Endothelial cell of umbilical vein (primary cell): ENCODE data around the gene USP25. TPM values are rescaled to one million over a fixed set of nuclear protein-coding genes. Genes with fewer than 3 reads are reported as not detected.

Source experiments
- BruUV-seq: library from RNA; stranded (reverse); fragments of 400-500 nt; replicated peaks from 2 replicates; lab custom pipeline; 2021; lab: Mats Ljungman, UMichigan
- CTCF ChIA-PET: fragments of 300-600, 350-600 bp; sonication (Branson Sonifier 250); formaldehyde crosslinking; loops from one replicate; lab custom pipeline; 2021; ENCODE audit warnings: antibody characterized with exemption, inconsistent platforms; lab: Charles Lee
- POLR2A ChIA-PET: fragments of 300-600, 350-600 bp; sonication (Branson Sonifier 250); formaldehyde crosslinking; loops from one replicate; lab custom pipeline; 2021; ENCODE audit warnings: antibody characterized with exemption, inconsistent platforms; lab: Charles Lee
- DNase-seq: peaks from one replicate; pipeline ENCODE4 v3.0.0-alpha.2; 2011; ENCODE audit warnings: low read depth, low spot score
- FAIRE-seq: peaks from 2 replicates; lab custom pipeline; 2011; peaks lifted over from hg19 to GRCh38; lab: Jason Lieb, UNC
- H2AFZ ChIP-seq: 2 replicates; pipeline ENCODE4 v1.6.0; 2012; ENCODE audit warnings: low read depth, low read length, control low read depth, inconsistent platforms
- H3K27ac ChIP-seq: 2 replicates; pipeline ENCODE4 v1.5.1; 2011; ENCODE audit warnings: low read depth, mild to moderate bottlenecking, control low read depth, low read length, moderate library complexity; ENCODE audit not compliant: insufficient read depth
- H3K27me3 ChIP-seq, 2 experiments: 2 replicates each; pipeline versions ENCODE4 v1.6.0 to v1.6.1; 2011; ENCODE audit warnings: low read length in 2 of 2, mixed read lengths in 1 of 2; ENCODE audit not compliant: control insufficient read depth in 2 of 2, insufficient read depth in 2 of 2
- H3K36me3 ChIP-seq, 2 experiments: 2 replicates in 1 of 2; 3 replicates in 1 of 2; pipeline ENCODE4 v1.5.1; 2011; ENCODE audit warnings: low read length in 2 of 2, mild to moderate bottlenecking in 1 of 2, moderate library complexity in 1 of 2; ENCODE audit not compliant: control insufficient read depth in 2 of 2, insufficient read depth in 2 of 2; ENCODE audit errors: extremely low read depth in 1 of 2
- H3K4me1 ChIP-seq: 3 replicates; pipeline ENCODE4 v1.5.1; 2011; ENCODE audit warnings: mild to moderate bottlenecking, low read length; ENCODE audit not compliant: control insufficient read depth, insufficient read depth; ENCODE audit errors: extremely low read depth
- H3K4me2 ChIP-seq: 2 replicates; pipeline ENCODE4 v1.6.1; 2011; ENCODE audit warnings: low read length, control low read depth, mixed read lengths; ENCODE audit not compliant: insufficient read depth
- H3K4me3 ChIP-seq, 3 experiments: fragments of 200-600 bp in 1 of 3; sonication (generic), shearing (Covaris generic) in 1 of 3; replicated peaks in 1 of 3; 2 replicates each; pipeline ENCODE4 v1.5.1; 2011 to 2016; ENCODE audit warnings: control low read depth in 3 of 3, low read length in 3 of 3, mild to moderate bottlenecking in 2 of 3, inconsistent platforms in 1 of 3, low read depth in 1 of 3, moderate library complexity in 1 of 3; ENCODE audit not compliant: insufficient read depth in 1 of 3
- H3K79me2 ChIP-seq: 2 replicates; pipeline ENCODE4 v1.6.0; 2012; ENCODE audit warnings: low read length, inconsistent platforms; ENCODE audit not compliant: control insufficient read depth, insufficient read depth
- H3K9ac ChIP-seq: replicated peaks from 2 replicates; pipeline ENCODE3; 2011; ENCODE audit warnings: low read length, control low read depth; ENCODE audit not compliant: insufficient read depth; ENCODE audit errors: extremely low read depth
- H3K9me1 ChIP-seq: replicated peaks from 3 replicates; pipeline ENCODE4 v1.6.0; 2011; ENCODE audit warnings: mild to moderate bottlenecking, low read length; ENCODE audit not compliant: control insufficient read depth, insufficient read depth; ENCODE audit errors: extremely low read depth
- H3K9me3 ChIP-seq: replicated peaks from 2 replicates; pipeline ENCODE4 v1.5.1; 2012; ENCODE audit warnings: low read length, inconsistent platforms; ENCODE audit not compliant: control insufficient read depth, insufficient read depth
- H4K20me1 ChIP-seq: replicated peaks from 2 replicates; pipeline ENCODE3; 2011; ENCODE audit warnings: mild to moderate bottlenecking, low read length; ENCODE audit not compliant: control insufficient read depth, insufficient read depth; ENCODE audit errors: extremely low read depth
- CTCF ChIP-seq, 2 donors: IDR thresholded peaks; 1 replicate in 1 of 2; 2 replicates in 1 of 2; pipeline ENCODE4 v1.5.1; 2011; ENCODE audit warnings: low read length in 2 of 2, mild to moderate bottlenecking in 2 of 2, moderate library complexity in 2 of 2, control low read depth in 1 of 2, inconsistent platforms in 1 of 2, low read depth in 1 of 2; ENCODE audit not compliant: insufficient read depth in 1 of 2; ENCODE audit errors: extremely low read depth in 1 of 2
- EZH2 ChIP-seq: IDR thresholded peaks from 2 replicates; pipeline ENCODE4 v1.6.1; 2012; ENCODE audit warnings: borderline replicate concordance, low read depth, mild to moderate bottlenecking, moderate library complexity, low read length, inconsistent platforms; ENCODE audit not compliant: severe bottlenecking
- FOS ChIP-seq: IDR thresholded peaks from 2 replicates; pipeline ENCODE4 v1.6.1; 2011; ENCODE audit warnings: mild to moderate bottlenecking, low read length, moderate library complexity, borderline replicate concordance; ENCODE audit not compliant: insufficient read depth
- GATA2 ChIP-seq: IDR thresholded peaks from 2 replicates; pipeline ENCODE4 v1.7.0; 2011; ENCODE audit warnings: low read depth, mild to moderate bottlenecking, moderate library complexity, mixed read lengths, low read length; ENCODE audit not compliant: insufficient read length, insufficient read depth
- JUN ChIP-seq: IDR thresholded peaks from 2 replicates; pipeline ENCODE4 v1.6.1; 2011; ENCODE audit warnings: borderline replicate concordance, low read depth; ENCODE audit not compliant: insufficient read length, insufficient read depth
- MAX ChIP-seq: IDR thresholded peaks from 2 replicates; pipeline ENCODE4 v1.6.1; 2011; ENCODE audit not compliant: insufficient read depth, insufficient read length
- MYC ChIP-seq: IDR thresholded peaks from one replicate; pipeline ENCODE4 v1.6.1; 2011; ENCODE audit warnings: mild to moderate bottlenecking, low read depth, low read length
- POLR2A ChIP-seq: IDR thresholded peaks from 2 replicates; pipeline ENCODE4 v1.6.1; 2012; ENCODE audit warnings: low read depth, mild to moderate bottlenecking, control low read depth, low read length
- POLR2AphosphoS5 ChIP-seq: IDR thresholded peaks from 2 replicates; pipeline ENCODE4 v1.6.1; 2012; ENCODE audit warnings: low read depth, mild to moderate bottlenecking, control low read depth, low read length, moderate library complexity; ENCODE audit not compliant: insufficient read depth
- dilution Hi-C: fragments of 300-500 bp; cut with MboI; formaldehyde crosslinking; loops from one replicate; pipeline ENCODE4 v1.15.0; 2019; ENCODE audit warnings: low sequenced_read_pairs; ENCODE audit not compliant: extremely low pct_ligation_motif_present
- intact Hi-C: fragments of 100-400 bp; cut with micrococcal nuclease; formaldehyde crosslinking; loops from one replicate; pipeline ENCODE4 v1.10.0; 2022
- polyA plus RNA-seq, 4 experiments: library from polyadenylated mRNA; depleted of rRNA in 3 of 4; stranded (reverse) in 3 of 4; unstranded in 1 of 4; fragments of >200 nt; gene quantifications; 2 replicates each; pipeline versions ENCODE4 v1.2.1 to v1.2.3, GENCODE V29; 2011 to 2012; ENCODE audit warnings: missing spikeins in 1 of 4
- total RNA-seq: library from RNA; stranded (reverse); gene quantifications from 2 replicates; pipeline ENCODE4 v1.2.3, GENCODE V29; 2021

The USP25 gene
- total and polyA plus RNA-seq, 2 donors (not counting 3 experiments of a cell fraction or from before 2014, with no cell fraction given) = 14.4 to 67.5 TPM

- BruUV-seq = no TSS peak
- Histone ChIP-seq H3K9me1 (peaks cover 2% of the 10 kb centered on the region), H3K4me1 (peaks cover 14% of the 10 kb centered on the region), H3K9ac (no peak overlapping the region), H3K9me3 (no peaks in the 10 kb centered on the region), H3K27me3 (no peaks in the 10 kb centered on the region), H3K27ac (no peak overlapping the region), H4K20me1 (peaks cover 2% of the 10 kb centered on the region), H2AFZ (no peak overlapping the region), H3K4me2 (no peak overlapping the region), H3K36me3 (no peaks in the 10 kb centered on the region), H3K79me2 (peaks cover 83% of the 10 kb centered on the region), H3K4me3 (no peak overlapping the region)
- TF ChIP-seq POLR2A (no peak), EZH2 (no peak), POLR2AphosphoS5 (no peak), JUN (no peak), CTCF (IDR thresholded peaks at IDR 0.05; ENCODE audit: extremely low read depth in 1 of 2, insufficient read depth in 1 of 2, low read depth in 1 of 2, low read length in 2 of 2) (no peak), GATA2 (no peak), MAX (no peak), FOS (no peak), MYC (no peak)
- intact Hi-C loops = no loop called here
- ChIA-PET CTCF (interaction anchor here (2.0 kb wide), 1 partner anchor 10 kb away, joined by 13 read pairs; no protein-coding TSS in a partner anchor), POLR2A (no interaction called here)
- no peak for FAIRE-seq
- dilution Hi-C loops = no loop called here
- DNase-seq = no peak
These were observed 44.8 kb downstream of the USP25 start for GRCh38 chr21:15774590-15774989.
